Inflammatory macrophage treated with lipopolysaccharide for 1 hour (primary cell): Measurements from ENCODE around the gene CPTP.
A peak's percentile ranks its signal among the peaks of the same experiment; 100 is the strongest.
"Not testable (repeated sequence)": the region's sequence is repeated elsewhere in the genome, so short reads cannot be mapped to it uniquely, and the experiment has no call there.

Experiments
- DNase-seq, 2 donors: peaks; one replicate each; pipeline ENCODE4 v3.0.0-alpha.2; 2020 to 2022

Gene CPTP

GRCh38 chr1:1352786-1353388 lies 28.3 kb downstream of the CPTP start:
- no peak for DNase-seq

GRCh38 chr1:1353389-1354151 lies 29.0 kb downstream of the CPTP start:
- no peak for DNase-seq

- no peak for DNase-seq
Measured at GRCh38 chr1:1354271-1355247, 30.0 kb downstream of the CPTP start.

GRCh38 chr1:1355416-1355815 lies 30.8 kb downstream of the CPTP start:
- peak; percentile 10 to 23 for DNase-seq

- no peak for DNase-seq
Measured at GRCh38 chr1:1356166-1356795, 31.7 kb downstream of the CPTP start.

- no peak for DNase-seq
Measured at GRCh38 chr1:1356796-1357401, 32.3 kb downstream of the CPTP start.

- DNase-seq = no peak
Measured at GRCh38 chr1:1357871-1358432, 33.4 kb downstream of the CPTP start.

- no peak for DNase-seq
Measured at GRCh38 chr1:1358433-1359271, 34.0 kb downstream of the CPTP start, which contains the start of gene MXRA8. TSS of gene MXRA8 (minus strand) at chr1:1358555. CDS start at chr1:1358504, 51 bp downstream.

GRCh38 chr1:1359308-1359663 lies 34.7 kb downstream of the CPTP start:
- no peak for DNase-seq

GRCh38 chr1:1359664-1360468 lies 35.3 kb downstream of the CPTP start:
- DNase-seq = no peak

GRCh38 chr1:1360506-1361169 lies 36.0 kb downstream of the CPTP start:
- DNase-seq = no peak

GRCh38 chr1:1361233-1361981 lies 36.8 kb downstream of the CPTP start:
- no peak for DNase-seq

- no peak for DNase-seq
Measured at GRCh38 chr1:1361982-1362423, 37.4 kb downstream of the CPTP start.

- no peak for DNase-seq
Measured at GRCh38 chr1:1364266-1364665, 39.7 kb downstream of the CPTP start.

- no peak for DNase-seq
Measured at GRCh38 chr1:1365875-1366698, 41.5 kb downstream of the CPTP start.

GRCh38 chr1:1366699-1367066 lies 42.1 kb downstream of the CPTP start:
- DNase-seq = no peak

- no peak for DNase-seq
Measured at GRCh38 chr1:1367315-1367714, 42.7 kb downstream of the CPTP start.

GRCh38 chr1:1370094-1370493 lies 45.5 kb downstream of the CPTP start:
- not testable (repeated sequence) for DNase-seq
